ENCODE results near the gene C9orf85.
"Not testable (repeated sequence)": the region's sequence is repeated elsewhere in the genome, so short reads cannot be mapped to it uniquely, and the experiment has no call there.

C9orf85 gene

GRCh38 chr9:71944754-71945375 is 33.4 kb downstream of the C9orf85 start:
- no peak for DNase-seq (ENCODE audit: low read depth)

GRCh38 chr9:71954652-71955051 is 43.2 kb downstream of the C9orf85 start:
- not testable (repeated sequence) for DNase-seq (ENCODE audit: low read depth)

- no peak for DNase-seq (ENCODE audit: low read depth)
Observed at GRCh38 chr9:71955300-71955915, 44.0 kb downstream of the C9orf85 start.

- DNase-seq (ENCODE audit: low read depth), result no peak
Observed at GRCh38 chr9:71962328-71962727, 50.9 kb downstream of the C9orf85 start.

- not testable (repeated sequence) for DNase-seq (ENCODE audit: low read depth)
Observed at GRCh38 chr9:71963471-71963996, 52.1 kb downstream of the C9orf85 start.

GRCh38 chr9:71965403-71965802 is 54.0 kb downstream of the C9orf85 start:
- DNase-seq (ENCODE audit: low read depth), result no peak

GRCh38 chr9:71966601-71967000 is 55.2 kb downstream of the C9orf85 start:
- no peak for DNase-seq (ENCODE audit: low read depth)

GRCh38 chr9:71968541-71969090 is 57.2 kb downstream of the C9orf85 start:
- no peak for DNase-seq (ENCODE audit: low read depth)

- no peak for DNase-seq (ENCODE audit: low read depth)
Observed at GRCh38 chr9:71975833-71976232, 64.4 kb downstream of the C9orf85 start.

GRCh38 chr9:71977003-71977402 is 65.6 kb downstream of the C9orf85 start:
- no peak for DNase-seq (ENCODE audit: low read depth)

- DNase-seq (ENCODE audit: low read depth), result no peak
Observed at GRCh38 chr9:71980266-71981190, 69.1 kb downstream of the C9orf85 start.

GRCh38 chr9:71981944-71982343 is 70.5 kb downstream of the C9orf85 start:
- DNase-seq (ENCODE audit: low read depth), result no peak

- no peak for DNase-seq (ENCODE audit: low read depth)
Observed at GRCh38 chr9:71984403-71984802, 73.0 kb downstream of the C9orf85 start.

GRCh38 chr9:71984831-71985281 is 73.4 kb downstream of the C9orf85 start:
- no peak for DNase-seq (ENCODE audit: low read depth)

- no peak for DNase-seq (ENCODE audit: low read depth)
Observed at GRCh38 chr9:71985297-71985911, 74.0 kb downstream of the C9orf85 start.

- DNase-seq (ENCODE audit: low read depth), result no peak
Observed at GRCh38 chr9:71986900-71987299, 75.5 kb downstream of the C9orf85 start.

- no peak for DNase-seq (ENCODE audit: low read depth)
Observed at GRCh38 chr9:71987471-71988371, 76.3 kb downstream of the C9orf85 start.

- DNase-seq (ENCODE audit: low read depth), result no peak
Observed at GRCh38 chr9:71990466-71990865, 79.0 kb downstream of the C9orf85 start.

GRCh38 chr9:72005451-72005850 is 94.0 kb downstream of the C9orf85 start:
- DNase-seq (ENCODE audit: low read depth), result no peak

GRCh38 chr9:72006501-72006900 is 95.1 kb downstream of the C9orf85 start:
- DNase-seq (ENCODE audit: low read depth), result no peak

- DNase-seq (ENCODE audit: low read depth), result not testable (repeated sequence)
Observed at GRCh38 chr9:72007726-72008125, 96.3 kb downstream of the C9orf85 start.
